Measurements from ENCODE around the gene SLC10A4.
"Not testable (repeated sequence)": the region's sequence is repeated elsewhere in the genome, so short reads cannot be mapped to it uniquely, and the experiment has no call there.

The SLC10A4 gene, protein sequence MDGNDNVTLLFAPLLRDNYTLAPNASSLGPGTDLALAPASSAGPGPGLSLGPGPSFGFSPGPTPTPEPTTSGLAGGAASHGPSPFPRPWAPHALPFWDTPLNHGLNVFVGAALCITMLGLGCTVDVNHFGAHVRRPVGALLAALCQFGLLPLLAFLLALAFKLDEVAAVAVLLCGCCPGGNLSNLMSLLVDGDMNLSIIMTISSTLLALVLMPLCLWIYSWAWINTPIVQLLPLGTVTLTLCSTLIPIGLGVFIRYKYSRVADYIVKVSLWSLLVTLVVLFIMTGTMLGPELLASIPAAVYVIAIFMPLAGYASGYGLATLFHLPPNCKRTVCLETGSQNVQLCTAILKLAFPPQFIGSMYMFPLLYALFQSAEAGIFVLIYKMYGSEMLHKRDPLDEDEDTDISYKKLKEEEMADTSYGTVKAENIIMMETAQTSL

DNA sequence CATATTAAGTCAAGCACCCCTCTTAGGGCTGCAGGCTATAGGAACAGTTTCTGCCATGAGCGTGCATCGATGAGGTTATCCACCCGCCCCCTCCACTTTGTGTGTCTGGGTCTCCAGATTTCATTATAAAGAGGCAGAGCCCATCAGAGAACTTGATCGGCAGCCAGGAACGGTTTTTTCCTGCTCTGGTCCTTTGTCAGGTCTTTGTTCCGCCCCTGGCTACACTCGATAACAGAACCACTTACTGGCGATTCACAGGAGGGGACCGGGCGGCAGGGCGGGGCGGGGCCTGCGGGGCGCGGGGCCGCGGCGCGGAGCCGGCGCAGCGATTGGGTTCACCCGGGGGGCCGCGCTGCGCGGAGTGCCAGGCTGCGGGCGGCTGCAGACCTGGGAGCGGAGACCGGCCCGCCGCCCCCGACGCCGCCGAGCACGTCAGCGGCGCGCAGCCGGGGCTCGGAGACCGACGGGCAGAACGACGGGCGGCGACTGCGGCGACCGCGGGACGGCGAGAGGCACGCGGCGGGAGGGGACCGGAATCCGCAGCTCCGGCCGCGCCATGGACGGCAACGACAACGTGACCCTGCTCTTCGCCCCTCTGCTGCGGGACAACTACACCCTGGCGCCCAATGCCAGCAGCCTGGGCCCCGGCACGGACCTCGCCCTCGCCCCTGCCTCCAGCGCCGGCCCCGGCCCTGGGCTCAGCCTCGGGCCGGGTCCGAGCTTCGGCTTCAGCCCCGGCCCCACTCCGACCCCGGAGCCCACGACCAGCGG, at the start of gene SLC10A4:
Gene SLC10A4, plus strand, starts transcription at position 338 of the 771 bp plus-strand sequence. Its CDS starts 219 bp downstream, at position 557.
- no peak for DNase-seq (ENCODE audit: low spot score)

DNA sequence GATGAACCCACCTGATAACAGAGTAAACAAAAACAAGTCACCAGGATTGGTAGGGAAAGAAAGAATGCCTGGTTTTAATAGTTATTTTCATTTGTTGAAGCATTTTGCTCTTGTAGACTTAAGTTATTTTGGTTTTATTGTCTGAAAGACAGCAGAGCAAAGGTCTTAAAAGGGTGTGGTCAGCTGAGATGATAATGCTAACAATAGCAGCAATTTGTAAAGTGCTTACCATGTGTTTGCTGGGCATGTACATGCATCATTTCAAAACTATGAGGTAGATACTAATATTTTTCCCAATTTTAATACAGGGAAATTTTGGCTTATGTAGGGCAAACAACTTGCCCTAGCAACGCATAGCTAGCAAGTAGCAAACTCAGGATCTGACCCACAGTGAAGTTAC, 46.8 kb upstream of the SLC10A4 start:
- DNase-seq (ENCODE audit: low spot score) = no peak

DNA sequence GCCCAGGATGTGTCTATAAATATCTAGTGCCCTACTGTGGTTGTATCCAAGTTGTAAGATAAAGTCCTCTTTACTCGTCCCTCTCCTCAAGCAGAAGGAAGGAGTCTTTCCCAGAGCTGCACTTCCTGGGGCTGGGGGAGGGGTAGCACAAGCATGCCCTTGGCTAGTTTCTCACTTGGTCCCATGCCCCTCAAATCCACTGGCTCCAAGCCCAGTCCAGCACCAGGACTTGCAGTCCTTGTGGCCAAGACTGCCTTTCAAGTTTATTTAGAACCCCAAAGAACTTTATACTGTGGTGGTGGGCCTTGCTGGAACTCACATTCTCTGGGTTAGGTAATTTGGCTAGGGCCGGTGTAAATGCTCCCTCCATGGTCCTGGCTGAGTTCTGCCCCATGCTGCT, 43.2 kb upstream of the SLC10A4 start:
- DNase-seq (ENCODE audit: low spot score) = no peak

DNA sequence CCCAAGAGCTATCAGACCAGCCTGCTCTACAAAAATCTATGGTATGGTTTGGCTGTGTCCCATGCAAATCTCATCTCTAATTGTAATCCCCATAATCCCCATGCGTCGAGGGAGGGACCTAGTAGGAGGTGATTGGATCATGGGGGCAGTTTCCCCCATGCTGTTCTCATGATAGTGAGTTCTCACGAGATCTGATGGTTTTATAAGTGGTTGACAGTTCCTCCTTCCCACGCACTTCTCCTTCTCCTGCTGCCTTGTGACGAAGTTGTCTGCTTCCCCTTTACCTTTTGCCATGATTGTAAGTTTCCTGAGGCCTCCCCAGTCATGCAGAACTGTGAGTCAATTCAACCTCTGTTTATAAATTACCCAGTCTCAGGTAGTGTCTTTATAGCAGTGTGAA, 42.2 kb upstream of the SLC10A4 start:
- not testable (repeated sequence) for DNase-seq (ENCODE audit: low spot score)

DNA sequence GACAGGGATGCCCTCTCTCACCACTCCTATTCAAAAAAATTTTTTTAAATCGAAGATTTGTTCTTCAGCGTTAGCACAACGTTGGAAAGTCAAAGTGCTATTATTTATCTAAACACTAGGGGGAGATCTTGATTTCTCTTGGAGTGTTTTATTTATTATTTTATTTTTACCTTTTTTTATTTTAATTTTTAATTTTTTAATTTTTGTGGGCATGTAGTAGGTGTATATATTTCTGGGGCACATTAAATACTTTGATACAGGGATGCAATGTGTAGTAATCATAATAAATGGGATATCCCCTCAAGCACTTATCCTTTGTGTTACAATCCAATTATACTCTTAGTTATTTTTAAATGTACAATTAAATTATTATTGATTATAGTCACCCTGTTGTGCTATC, 37.4 kb upstream of the SLC10A4 start:
- no peak for DNase-seq (ENCODE audit: low spot score)

DNA sequence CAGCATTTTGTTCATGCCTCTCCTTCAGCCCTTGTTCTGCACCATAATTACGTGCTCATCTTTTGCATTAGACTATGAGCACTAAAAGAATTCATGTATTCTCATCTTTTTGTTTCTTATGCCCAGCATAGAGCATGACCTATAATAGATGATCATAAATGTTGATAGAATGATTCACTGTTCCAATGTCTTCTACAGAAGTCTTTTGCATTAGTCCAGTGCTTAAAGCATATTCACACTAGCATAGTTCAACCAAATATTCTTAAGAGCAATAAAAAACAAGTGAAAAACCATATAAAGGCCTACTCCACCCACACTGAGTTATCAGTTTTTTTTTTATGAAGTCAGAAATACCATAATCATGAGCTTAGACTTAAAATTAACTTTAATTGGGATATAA, 36.5 kb upstream of the SLC10A4 start:
- no peak for DNase-seq (ENCODE audit: low spot score)

DNA sequence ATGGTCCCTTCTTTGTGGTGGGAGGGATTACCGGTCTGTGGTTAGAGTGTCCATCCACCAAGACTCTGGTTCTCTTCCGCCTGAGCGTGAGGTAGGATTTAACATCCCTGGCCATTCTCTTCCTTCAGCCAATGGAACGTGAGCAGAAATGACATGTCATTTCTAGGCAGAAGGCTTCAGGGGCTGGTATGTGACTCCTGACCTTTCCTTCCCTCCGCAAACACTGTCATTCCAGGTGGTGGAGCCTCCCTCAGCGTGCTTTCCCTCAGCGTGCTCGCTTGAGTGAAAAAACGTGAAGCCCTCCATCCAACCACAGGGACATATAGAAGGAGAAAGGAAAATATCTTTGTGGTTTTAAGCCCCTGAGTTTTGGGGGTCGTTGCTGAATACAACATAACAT, 34.0 kb upstream of the SLC10A4 start:
- DNase-seq (ENCODE audit: low spot score) = no peak

DNA sequence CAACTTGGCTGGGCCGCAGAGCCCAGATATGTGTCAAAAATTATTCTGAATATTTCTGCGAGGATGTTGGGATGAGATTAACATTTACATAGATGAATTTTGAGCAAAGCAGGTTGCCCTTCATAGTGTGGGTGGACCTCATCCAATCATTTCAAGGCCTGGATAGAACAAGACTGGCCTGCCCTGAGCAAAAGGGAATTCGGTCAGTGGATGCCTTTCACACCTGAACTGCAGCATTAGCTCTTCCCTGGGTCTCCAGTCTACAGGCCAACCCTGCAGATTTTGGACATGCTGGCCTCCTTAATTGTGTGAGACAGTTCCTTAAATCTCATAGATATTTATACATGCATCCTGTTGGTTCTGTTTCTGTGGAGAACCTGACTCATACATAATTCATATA, 32.4 kb upstream of the SLC10A4 start:
- no peak for DNase-seq (ENCODE audit: low spot score)

DNA sequence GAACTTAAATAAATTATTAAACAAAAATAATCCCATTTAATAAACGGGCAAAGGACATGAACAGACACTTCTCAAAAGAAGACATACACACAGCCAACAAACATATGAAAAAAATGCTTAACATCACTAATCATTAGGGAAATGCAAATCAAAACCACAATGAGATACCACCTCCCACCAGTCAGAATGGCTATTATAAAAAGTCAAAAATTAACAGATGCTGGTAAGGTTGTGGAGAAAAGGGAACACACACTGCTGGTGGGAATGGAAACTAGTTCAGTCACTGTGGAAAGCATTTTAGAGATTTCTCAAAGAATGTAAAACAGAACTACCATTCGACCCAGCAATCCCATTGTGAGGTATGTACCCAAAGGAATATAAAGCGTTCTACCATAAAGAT, 31.5 kb upstream of the SLC10A4 start:
- not testable (repeated sequence) for DNase-seq (ENCODE audit: low spot score)

DNA sequence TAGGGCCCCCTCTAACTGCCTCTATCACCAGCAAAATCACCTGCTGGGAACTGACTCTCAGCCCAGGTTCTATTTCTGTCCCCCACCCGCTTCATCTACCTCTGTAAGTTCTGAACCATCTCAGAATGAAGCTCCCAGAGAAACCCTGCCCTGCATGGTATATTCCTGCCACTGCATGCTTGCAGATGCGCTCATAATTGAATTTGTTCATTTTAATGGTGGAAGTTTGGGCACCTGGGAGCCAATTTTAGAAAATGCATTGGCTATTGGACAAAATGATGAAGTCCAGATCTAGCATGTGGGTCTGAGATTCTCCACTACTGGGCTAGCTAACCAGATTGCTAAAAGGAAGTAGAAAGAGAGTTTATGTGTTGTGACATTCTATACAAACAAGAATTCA, 28.6 kb upstream of the SLC10A4 start:
- no peak for DNase-seq (ENCODE audit: low spot score)

DNA sequence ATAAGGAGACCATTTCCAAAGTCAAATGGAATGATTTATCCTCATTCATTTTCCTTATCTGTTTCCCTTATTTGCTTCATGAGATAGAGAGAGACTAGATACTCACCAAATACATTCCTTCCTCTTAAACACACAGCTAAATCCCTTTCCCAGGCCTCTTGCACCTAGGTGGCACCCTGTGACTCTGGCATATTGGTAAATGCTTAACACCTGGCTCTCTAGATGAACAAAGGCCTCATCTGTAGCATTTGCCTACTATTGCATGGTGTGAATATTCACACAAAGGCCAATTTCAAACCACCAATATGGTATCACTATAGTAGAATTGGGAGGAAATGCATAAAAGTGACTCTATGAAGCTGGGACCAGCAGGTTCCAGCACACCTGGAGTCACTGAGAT, 22.1 kb upstream of the SLC10A4 start:
- no peak for DNase-seq (ENCODE audit: low spot score)

DNA sequence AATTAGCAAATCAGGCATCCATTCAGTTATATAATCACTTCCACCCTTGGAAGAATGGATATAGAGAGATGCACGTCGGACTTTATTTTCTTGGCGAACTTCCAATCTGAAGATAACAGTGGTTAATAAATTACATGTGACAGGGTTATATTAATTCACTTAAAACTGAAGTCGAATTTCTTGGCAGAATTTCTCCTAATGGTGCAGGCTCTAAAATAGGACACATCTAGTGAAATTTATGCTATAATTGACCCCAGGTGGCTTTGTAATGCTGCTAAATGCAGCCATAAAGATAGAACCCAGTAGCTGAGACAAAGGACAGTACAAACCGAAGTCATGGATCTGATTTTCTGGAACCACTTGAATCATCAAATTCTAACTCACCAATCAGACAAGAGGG, 20.8 kb upstream of the SLC10A4 start:
- DNase-seq (ENCODE audit: low spot score) = no peak

DNA sequence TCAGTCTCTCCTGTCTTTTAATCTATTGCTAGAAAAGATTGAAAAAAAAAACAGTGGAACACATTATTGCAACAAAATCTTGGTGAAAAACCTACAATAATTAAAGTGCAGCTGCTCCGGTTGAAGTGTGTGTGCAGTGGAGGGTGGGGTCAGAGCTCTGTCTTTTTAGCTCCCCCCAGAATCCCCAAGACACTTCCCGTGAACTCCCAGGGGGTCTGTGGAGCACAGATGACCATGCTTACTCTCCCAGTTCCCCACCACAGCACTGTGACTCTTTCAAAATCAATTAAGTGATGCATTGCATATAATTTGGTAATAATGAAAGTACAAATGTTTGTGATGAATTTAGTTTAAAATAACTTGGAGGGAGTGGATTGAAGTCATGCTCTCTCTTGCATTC, 15.7 kb upstream of the SLC10A4 start:
- no peak for DNase-seq (ENCODE audit: low spot score)

DNA sequence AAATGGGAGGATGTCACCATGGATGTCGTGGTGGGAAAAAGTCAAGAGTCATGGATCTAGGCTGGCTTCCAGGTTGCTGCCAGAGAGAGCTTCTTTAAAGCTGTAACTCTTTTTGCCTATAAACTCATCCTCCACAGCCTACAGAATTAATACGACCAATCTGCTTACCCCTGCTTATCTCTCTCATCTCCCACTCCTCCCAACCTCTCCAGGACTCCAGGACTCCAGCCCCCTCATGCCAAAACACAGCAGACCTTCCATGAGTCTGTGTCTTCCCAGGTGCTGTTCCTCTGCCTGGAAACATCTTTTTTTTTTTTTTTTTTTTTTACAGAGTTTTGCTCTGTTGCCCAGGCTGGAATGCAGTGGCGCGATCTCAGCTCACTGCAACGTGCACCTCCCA, 15.3 kb upstream of the SLC10A4 start:
- no peak for DNase-seq (ENCODE audit: low spot score)

DNA sequence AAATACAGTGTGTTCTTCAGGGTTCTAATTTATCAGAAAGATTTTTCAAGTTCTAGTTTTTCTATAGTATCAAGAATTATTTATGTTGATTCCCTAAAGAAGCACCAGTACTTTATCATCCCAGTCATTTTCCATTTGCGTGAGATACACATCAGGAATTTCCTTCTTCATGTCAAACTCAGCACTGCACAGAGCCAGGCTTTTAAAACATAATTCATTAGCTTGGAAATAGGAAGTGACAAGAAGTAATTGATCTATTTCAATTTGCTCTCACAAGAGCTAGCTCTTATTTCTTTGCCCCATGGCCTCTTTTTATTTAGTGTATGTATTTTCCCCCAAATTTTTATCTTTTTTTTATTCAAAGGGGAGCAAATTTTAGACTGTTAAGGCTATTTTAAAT, 13.0 kb upstream of the SLC10A4 start:
- DNase-seq (ENCODE audit: low spot score) = no peak

DNA sequence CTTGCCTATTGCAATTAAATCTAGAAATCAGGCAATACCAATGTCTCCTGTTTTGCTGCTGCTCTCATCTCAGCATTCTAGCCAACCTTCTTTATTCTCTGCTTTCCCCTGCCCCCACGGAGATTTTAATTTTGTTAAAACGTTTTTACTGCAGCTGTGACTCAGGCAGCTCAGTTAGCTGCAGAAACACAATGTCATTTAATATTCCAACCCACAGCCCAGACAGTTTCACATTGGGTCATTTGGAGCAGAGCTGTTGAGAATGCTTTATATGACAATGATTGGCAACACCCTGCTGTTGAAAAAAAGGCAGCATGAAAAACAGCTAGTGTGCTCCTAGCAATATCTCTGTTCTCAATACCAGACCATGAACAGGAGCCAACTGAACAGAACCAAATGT, 12.6 kb upstream of the SLC10A4 start:
- DNase-seq (ENCODE audit: low spot score) = no peak

DNA sequence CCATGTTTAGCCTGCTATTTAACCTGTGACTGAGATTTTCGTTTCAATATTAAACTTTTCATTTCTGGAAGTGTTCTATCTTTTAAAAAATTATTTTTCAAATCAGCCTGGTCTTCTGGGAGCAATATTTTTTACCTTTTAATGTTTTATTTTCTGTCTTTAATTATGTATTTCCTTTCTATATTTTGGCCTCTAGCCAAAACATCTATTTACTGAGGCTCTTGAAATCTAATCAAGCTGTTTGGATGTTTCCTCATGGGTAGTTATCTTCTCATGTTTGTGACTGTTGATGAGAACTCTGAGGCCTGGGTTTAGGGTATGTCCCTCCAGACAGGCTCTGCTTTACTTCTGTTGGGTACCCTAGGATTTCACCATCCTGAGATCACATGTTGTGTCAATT, 10.3 kb upstream of the SLC10A4 start:
- DNase-seq (ENCODE audit: low spot score) = no peak

DNA sequence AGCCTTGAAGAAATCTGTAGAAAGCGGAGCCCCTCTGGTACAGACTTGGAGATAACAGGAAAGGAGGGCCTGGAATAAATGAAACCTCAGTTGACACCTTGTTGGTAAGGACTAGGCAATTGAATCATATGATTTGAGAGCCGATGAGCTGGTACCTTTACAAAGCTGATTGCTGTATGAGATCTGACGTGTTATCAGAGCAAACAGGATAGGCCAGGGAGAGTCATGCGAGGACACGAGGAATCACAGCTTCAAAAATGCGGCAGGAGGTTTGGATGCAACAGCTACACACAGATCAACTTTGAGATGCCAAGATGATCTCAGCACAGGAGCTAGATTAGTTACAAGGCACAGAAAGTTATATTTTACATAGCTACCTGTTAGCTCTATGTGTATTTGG, 7.4 kb upstream of the SLC10A4 start:
- no peak for DNase-seq (ENCODE audit: low spot score)

DNA sequence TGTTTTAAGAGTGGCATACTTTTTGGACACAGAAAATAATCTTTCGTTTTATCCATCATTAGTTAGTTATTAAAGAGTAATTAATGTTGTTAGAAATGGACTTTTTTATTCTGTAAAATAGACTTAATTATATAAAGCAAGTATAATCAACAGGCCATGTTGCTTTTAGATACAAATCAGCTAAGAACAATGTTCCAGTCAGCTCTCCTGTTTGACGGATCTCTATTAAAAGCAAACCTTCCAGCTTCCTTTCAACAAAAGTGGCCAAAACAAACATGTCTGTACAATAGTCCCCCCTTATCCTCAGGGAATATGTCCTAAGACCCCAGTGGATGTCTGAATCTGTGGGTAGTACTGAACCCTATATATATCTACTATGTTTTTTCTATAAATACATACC, 4.9 kb upstream of the SLC10A4 start:
- no peak for DNase-seq (ENCODE audit: low spot score)

DNA sequence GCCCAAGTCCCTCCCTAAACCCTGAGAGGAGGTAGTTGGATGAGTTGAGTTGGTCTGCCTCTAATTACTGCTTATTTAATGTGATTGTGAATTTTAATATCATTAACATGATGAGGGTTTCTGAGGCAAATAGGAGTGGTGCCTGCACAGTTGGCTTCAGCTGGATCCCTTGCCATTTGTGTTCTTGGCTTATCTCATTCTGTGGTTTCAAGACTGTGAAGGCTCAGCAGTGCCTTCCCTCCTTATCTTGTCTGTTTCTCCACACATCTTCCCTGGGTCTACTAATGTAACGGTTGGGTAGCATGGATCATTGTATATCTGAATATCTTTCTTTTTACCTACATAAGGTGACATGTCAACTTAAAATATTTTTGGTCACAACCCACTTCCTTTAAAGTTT, 1.6 kb upstream of the SLC10A4 start:
- no peak for DNase-seq (ENCODE audit: low spot score)

DNA sequence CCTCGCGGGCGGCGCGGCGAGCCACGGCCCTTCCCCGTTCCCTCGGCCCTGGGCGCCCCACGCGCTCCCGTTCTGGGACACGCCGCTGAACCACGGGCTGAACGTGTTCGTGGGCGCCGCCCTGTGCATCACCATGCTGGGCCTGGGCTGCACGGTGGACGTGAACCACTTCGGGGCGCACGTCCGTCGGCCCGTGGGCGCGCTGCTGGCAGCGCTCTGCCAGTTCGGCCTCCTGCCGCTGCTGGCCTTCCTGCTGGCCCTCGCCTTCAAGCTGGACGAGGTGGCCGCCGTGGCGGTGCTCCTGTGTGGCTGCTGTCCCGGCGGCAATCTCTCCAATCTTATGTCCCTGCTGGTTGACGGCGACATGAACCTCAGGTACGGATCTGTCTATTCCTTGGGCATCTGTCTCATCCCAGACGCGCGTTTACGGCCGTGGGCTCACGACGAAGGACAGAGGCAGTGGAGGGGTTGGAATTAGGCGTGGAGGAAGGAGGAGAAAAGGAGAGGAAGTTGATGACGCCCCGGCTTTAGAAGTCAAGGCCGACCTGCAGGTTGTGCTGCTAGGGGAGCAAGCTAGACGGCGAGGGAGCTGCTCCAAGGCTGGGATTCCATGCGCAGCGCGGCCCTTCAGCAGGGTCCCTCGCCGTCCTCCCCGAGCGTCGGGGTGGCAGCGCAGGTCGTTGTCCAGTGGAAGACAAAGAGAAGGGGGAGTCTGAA, 792 bp downstream of the SLC10A4 start:
- no peak for DNase-seq (ENCODE audit: low spot score)

DNA sequence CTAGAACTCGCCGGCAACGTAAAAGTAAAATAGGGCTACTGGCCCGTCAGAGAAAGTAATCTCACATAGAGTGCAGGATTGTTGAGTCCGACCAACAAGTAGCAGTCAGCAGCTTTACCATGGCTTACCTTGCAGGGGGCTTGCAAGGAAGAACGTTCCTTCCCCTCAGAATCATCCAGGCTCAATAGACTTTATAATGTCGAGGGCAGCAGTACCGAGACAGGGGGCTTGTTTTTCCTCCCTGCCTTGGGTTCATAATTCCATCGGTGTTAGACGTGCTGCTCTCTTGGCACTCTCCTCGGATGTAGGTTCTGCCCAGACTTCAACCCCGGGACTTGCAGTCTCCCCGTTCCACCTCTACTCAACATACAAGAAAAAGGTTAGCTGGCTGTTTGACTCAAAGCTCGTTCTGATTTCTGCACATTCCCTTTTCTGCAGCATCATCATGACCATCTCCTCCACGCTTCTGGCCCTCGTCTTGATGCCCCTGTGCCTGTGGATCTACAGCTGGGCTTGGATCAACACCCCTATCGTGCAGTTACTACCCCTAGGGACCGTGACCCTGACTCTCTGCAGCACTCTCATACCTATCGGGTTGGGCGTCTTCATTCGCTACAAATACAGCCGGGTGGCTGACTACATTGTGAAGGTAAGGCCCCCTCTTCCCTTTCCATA, 1.5 kb downstream of the SLC10A4 start:
- DNase-seq (ENCODE audit: low spot score) = no peak
